K562 (cell line): ENCODE measurements around the gene SPATC1L. TPM values are rescaled to one million over a fixed set of nuclear protein-coding genes. Genes with fewer than 3 reads are reported as not detected.

ENCODE experiments used
- CBX5 ChIP-seq: IDR thresholded peaks from 2 replicates; pipeline ENCODE4 v1.6.1; 2014; ENCODE audit warnings: low read depth, borderline replicate concordance
- COPS2 ChIP-seq: fragments of 450-650 bp; conservative IDR thresholded peaks from 2 replicates; pipeline ENCODE4 v1.6.1; 2016; ENCODE audit warnings: mild to moderate bottlenecking, moderate library complexity
- ERF ChIP-seq: fragments of 450-650 bp; formaldehyde crosslinking; IDR thresholded peaks from 2 replicates; pipeline ENCODE4 v1.4.0; 2020; ENCODE audit warnings: mild to moderate bottlenecking, mixed read lengths
- FOSL1 ChIP-seq: fragments of 200-800 bp; sonication (Bioruptor generic); conservative IDR thresholded peaks from 2 replicates; pipeline ENCODE4 v1.6.1; 2016; ENCODE audit warnings: missing genetic modification characterization, missing compliant biosample characterization
- HNRNPH1 ChIP-seq: fragments of 200-400 bp; formaldehyde crosslinking; optimal IDR thresholded peaks from 2 replicates; pipeline ENCODE3; 2017; ENCODE audit warnings: low read depth, mild to moderate bottlenecking, low read length, moderate library complexity
- KHSRP ChIP-seq: fragments of 450-650 bp; IDR thresholded peaks from 2 replicates; pipeline ENCODE4 v1.6.1; 2017
- MTA3 ChIP-seq: fragments of 450-650 bp; formaldehyde crosslinking; IDR thresholded peaks from 2 replicates; pipeline ENCODE4 v1.6.1; 2017; ENCODE audit warnings: mild to moderate bottlenecking, borderline replicate concordance
- PURB ChIP-seq: sonication (generic); formaldehyde crosslinking; IDR thresholded peaks from 2 replicates; pipeline ENCODE4 v1.9.0; 2021; ENCODE audit warnings: low read depth, mild to moderate bottlenecking, missing genetic modification reagents
- TAF1 ChIP-seq: IDR thresholded peaks from 2 replicates; pipeline ENCODE4 v1.6.1; 2011; ENCODE audit warnings: mild to moderate bottlenecking, low read length, moderate library complexity; ENCODE audit not compliant: insufficient read depth, control insufficient read depth, severe bottlenecking; ENCODE audit errors: extremely low read depth
- TCF7 ChIP-seq: sonication (generic); IDR thresholded peaks from 2 replicates; pipeline ENCODE4 v1.6.1; 2016; ENCODE audit warnings: antibody characterized with exemption, borderline replicate concordance
- TSC22D4 ChIP-seq: fragments of 450-650 bp; IDR thresholded peaks from 2 replicates; pipeline ENCODE4 v1.6.1; 2016; ENCODE audit warnings: missing genetic modification characterization, missing biosample characterization, control low read depth
- polyA plus RNA-seq, 8 experiments: library from polyadenylated mRNA; depleted of rRNA in 4 of 8; stranded (reverse) in 5 of 8; unstranded in 3 of 8; fragments of >200 nt; fragmentation: Nextera tagmentation in 2 of 8; fragmentation: Illumina TruSeq in 1 of 8; extraction: Ambion mirVana in 2 of 8; extraction: Trizol in 1 of 8; gene quantifications; 2 replicates each; pipeline versions ENCODE4 v1.2.1 to v1.2.3, GENCODE V29; 2011 to 2014; ENCODE audit warnings: inconsistent platforms in 1 of 8, missing spikeins in 1 of 8
- total RNA-seq, 7 experiments: library from RNA; depleted of rRNA in 6 of 7; stranded (reverse); fragments of >200 nt in 6 of 7; fragmentation: Illumina TruSeq in 2 of 7; extraction: Trizol in 2 of 7; gene quantifications; 2 replicates each; pipeline versions ENCODE4 v1.2.1 to v1.2.3, GENCODE V29; 2011 to 2021; ENCODE audit warnings: low replicate concordance in 1 of 7
- TF ChIP-seq, protein P1 (sequence below): fragments of 450-650 bp; IDR thresholded peaks from 2 replicates; pipeline ENCODE4 v1.6.1; 2018; ENCODE audit not compliant: partially characterized antibody
- TF ChIP-seq, protein P2 (sequence below), 2 experiments: fragments of 450-650 bp; formaldehyde crosslinking in 1 of 2; IDR thresholded peaks; 2 replicates each; pipeline versions ENCODE4 v1.4.0 to v1.6.1; 2014 to 2020; ENCODE audit warnings: mild to moderate bottlenecking in 2 of 2, borderline replicate concordance in 1 of 2, low read depth in 1 of 2

SPATC1L gene
- total and polyA plus RNA-seq, 9 of the 15 experiments (the other 6 are each of a cell fraction or from before 2014, with no cell fraction given), result 0.14 to 121 (median 34.0) TPM; not detected in 1

DNA sequence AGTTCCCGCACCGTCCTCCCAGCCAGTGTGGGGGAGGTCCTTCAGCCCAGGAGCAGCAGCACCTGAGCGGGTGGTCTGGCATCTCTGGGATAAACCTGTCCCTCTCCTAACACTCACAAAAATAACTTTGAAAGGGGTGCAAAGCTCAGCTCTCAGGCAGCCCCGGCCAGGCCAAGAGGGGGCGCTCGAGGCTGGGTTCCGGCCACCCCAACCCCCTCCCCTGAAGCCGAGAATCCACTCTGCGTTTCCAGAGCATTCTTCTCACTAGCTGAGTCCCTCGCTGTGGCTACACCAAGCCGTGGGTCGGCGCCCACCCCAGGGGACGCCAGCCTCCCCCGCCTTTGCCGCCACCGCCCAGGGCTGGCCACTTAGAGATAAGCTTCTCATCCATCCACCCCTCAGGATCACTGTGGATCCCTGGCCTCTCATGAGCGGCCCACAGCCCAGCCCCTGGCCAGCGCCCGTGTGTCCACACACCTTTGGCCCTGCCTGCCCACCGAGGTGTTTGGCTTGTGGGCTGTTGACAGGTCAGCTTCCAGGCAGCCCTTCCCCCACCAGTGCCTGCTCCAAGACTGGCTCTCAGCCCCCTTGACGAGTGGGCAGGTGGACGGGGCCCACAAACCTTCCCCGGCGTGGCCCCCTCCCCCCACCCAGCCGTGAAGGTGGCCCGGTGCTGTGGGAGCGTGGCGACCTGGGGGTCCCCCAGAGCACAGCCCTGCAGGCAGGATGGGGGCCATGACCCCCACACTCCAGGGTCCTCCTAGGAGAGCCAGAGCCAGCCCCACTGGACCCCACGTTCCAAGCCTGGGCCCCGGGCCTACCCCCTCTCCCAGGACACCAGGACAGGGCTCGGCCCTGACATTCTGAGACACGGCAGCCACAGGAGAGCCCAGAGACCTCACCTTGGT lies 30.8 kb downstream of the SPATC1L start (continued):
- TF ChIP-seq, protein P1, sequence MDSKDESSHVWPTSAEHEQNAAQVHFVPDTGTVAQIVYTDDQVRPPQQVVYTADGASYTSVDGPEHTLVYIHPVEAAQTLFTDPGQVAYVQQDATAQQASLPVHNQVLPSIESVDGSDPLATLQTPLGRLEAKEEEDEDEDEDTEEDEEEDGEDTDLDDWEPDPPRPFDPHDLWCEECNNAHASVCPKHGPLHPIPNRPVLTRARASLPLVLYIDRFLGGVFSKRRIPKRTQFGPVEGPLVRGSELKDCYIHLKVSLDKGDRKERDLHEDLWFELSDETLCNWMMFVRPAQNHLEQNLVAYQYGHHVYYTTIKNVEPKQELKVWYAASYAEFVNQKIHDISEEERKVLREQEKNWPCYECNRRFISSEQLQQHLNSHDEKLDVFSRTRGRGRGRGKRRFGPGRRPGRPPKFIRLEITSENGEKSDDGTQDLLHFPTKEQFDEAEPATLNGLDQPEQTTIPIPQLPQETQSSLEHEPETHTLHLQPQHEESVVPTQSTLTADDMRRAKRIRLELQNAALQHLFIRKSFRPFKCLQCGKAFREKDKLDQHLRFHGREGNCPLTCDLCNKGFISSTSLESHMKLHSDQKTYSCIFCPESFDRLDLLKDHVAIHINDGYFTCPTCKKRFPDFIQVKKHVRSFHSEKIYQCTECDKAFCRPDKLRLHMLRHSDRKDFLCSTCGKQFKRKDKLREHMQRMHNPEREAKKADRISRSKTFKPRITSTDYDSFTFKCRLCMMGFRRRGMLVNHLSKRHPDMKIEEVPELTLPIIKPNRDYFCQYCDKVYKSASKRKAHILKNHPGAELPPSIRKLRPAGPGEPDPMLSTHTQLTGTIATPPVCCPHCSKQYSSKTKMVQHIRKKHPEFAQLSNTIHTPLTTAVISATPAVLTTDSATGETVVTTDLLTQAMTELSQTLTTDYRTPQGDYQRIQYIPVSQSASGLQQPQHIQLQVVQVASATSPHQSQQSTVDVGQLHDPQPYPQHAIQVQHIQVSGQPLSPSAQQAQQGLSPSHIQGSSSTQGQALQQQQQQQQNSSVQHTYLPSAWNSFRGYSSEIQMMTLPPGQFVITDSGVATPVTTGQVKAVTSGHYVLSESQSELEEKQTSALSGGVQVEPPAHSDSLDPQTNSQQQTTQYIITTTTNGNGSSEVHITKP, result peak; percentile 62
- TF ChIP-seq CBX5 (no peak), FOSL1 (no peak), COPS2 (no peak), HNRNPH1 (no peak), TCF7 (no peak), MTA3 (peak; percentile 77), ERF (no peak), PURB (no peak), KHSRP (no peak), TAF1 (peak; percentile 42), TSC22D4 (no peak)
- TF ChIP-seq, protein P2, sequence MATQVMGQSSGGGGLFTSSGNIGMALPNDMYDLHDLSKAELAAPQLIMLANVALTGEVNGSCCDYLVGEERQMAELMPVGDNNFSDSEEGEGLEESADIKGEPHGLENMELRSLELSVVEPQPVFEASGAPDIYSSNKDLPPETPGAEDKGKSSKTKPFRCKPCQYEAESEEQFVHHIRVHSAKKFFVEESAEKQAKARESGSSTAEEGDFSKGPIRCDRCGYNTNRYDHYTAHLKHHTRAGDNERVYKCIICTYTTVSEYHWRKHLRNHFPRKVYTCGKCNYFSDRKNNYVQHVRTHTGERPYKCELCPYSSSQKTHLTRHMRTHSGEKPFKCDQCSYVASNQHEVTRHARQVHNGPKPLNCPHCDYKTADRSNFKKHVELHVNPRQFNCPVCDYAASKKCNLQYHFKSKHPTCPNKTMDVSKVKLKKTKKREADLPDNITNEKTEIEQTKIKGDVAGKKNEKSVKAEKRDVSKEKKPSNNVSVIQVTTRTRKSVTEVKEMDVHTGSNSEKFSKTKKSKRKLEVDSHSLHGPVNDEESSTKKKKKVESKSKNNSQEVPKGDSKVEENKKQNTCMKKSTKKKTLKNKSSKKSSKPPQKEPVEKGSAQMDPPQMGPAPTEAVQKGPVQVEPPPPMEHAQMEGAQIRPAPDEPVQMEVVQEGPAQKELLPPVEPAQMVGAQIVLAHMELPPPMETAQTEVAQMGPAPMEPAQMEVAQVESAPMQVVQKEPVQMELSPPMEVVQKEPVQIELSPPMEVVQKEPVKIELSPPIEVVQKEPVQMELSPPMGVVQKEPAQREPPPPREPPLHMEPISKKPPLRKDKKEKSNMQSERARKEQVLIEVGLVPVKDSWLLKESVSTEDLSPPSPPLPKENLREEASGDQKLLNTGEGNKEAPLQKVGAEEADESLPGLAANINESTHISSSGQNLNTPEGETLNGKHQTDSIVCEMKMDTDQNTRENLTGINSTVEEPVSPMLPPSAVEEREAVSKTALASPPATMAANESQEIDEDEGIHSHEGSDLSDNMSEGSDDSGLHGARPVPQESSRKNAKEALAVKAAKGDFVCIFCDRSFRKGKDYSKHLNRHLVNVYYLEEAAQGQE (IDR thresholded peaks at IDR 0.05; ENCODE audit: borderline replicate concordance), result peak; percentile 71
- TF ChIP-seq, protein P2 (CRISPR knock-in tag; IDR thresholded peaks at IDR 0.05; ENCODE audit: low read depth), result no peak
